NCI-H2171 (cell line): ENCODE data around the gene DCAF12.

Source experiments
- DNase-seq: peaks from one replicate; lab custom pipeline; 2025; lab: John Stamatoyannopoulos, UW

Gene DCAF12

DNA sequence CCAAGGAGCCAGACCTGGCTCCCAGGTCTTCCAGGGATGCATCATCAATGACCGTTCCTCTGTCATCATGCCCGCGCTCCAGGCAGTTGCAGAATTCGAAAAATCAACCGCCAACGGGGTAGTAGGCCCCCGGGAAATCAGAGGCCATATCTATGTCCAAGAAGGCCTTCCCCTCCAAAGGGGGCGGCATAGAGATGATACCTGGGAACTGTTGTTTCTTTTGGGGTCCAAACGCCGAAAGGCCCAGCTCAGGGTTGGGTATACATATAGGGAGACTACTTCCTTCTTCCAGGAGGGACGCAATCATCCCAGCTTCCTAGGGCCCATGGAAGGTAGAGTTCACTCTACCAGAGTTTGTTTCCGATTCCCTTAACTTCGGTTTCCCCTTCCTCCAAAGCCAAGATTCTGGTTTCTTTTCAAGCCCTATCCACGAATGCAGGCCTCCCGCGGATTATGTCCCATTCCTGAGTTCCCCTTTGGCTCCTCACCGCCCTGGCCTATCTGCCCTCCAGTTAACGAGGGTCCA lies 754 bp downstream of the DCAF12 start:
- no peak for DNase-seq

GRCh38 chr9:34124926-34125325 lies 1.6 kb downstream of the DCAF12 start:
- no peak for DNase-seq

- no peak for DNase-seq
Observed at GRCh38 chr9:34124099-34124498, 2.4 kb downstream of the DCAF12 start.

- no peak for DNase-seq
Observed at GRCh38 chr9:34123682-34124081, 2.8 kb downstream of the DCAF12 start.

GRCh38 chr9:34121996-34122395 lies 4.5 kb downstream of the DCAF12 start:
- DNase-seq, result no peak

DNA sequence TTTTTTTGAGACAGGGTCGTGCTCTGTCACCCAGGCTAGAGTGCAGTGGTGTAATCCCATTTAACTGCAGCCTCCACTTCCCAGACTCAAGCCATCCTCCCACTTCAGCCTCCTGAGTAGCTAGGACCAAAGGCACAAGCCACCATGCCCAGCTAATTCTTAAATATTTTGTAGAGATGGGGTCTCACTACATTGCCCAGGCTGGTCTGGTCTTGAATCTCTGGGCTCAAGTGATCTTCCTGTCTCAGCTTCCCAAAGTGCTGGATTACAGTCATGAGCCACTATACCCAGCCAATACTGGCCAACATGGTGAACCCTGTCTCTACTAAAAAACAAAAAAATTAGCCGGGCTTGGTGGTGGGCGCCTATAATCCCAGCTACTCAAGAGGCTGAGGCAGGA lies 6.8 kb downstream of the DCAF12 start:
- DNase-seq, result no peak

- DNase-seq, result no peak
Observed at GRCh38 chr9:34114436-34114835, 12.1 kb downstream of the DCAF12 start.

DNA sequence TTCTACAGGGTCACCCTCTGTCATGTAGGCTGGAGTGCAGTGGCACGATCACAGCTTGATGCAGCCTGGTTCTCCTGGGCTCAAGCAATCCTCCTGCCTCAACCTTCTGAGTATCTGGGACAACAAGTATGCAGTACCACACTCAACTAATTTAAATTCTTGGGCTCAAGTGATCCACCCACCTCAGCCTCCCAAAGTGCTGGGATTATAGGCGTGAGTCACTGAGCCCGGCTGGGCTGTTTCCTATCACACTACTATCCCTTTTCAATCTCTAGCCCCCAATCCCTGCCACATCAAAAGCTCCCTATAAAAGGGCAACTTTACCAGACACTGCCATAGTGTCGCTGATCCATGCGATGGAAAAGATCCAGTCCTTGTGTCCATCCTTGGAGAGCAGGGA lies 20.4 kb downstream of the DCAF12 start:
- DNase-seq, result no peak

GRCh38 chr9:34102796-34103195 lies 23.7 kb downstream of the DCAF12 start:
- DNase-seq, result no peak

GRCh38 chr9:34098307-34098706 lies 28.2 kb downstream of the DCAF12 start:
- no peak for DNase-seq

DNA sequence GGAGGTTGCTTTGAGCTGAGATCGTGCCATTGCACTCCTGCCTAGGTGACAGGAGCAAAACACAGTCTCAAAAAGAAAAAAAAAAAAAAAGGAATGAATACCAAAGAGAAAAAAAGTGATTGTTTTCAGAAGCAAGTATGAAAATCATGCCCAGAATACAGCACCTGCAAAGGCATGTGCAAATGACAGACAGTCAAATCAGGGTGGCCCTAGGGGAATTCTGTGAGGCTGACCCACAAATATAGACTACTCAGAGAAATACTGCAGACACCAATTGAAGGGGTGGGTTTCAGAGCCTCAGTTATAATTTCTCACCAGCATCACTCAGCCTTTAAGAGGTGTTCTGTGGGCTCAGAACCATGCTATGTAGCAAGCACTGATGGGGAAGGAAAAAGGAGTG lies 28.6 kb downstream of the DCAF12 start:
- DNase-seq, result no peak

DNA sequence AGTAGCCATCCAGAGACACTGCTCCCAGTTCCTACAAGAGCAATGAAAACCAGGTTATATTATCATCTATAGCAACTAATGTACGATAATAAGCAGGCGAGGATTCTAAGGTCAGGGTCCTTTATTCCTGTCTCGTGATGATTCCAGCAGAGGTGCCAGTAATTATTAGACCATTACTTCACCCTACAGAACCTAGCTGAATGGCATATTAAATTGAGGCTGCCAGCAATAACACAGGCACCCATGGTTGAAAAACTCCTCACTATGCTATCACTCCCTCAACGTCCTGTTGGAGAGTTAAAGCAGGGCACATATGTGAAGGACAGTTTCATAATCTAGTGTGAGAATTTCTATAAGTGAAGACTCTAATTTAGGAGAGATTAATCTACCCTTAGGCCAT lies 29.7 kb downstream of the DCAF12 start:
- DNase-seq, result no peak

DNA sequence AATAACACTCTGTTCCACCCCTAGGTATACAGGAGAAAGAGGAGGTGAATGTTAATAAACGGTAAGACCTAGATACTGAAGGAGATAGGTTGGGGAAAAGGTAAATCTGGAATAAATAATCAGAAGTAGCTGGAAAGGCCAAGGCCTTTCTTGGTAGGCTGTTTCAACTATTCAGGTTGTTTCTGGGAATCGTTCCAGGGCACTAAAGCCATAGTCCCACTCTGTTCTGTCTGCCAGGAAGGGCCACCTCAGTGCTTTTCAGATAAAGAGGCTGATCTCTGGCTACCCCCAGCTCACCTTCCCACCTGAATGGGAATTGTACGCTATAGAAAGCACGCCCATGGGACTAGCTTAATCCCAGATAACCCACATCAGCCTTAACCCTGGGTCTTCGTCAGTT lies 32.9 kb downstream of the DCAF12 start:
- no peak for DNase-seq

DNA sequence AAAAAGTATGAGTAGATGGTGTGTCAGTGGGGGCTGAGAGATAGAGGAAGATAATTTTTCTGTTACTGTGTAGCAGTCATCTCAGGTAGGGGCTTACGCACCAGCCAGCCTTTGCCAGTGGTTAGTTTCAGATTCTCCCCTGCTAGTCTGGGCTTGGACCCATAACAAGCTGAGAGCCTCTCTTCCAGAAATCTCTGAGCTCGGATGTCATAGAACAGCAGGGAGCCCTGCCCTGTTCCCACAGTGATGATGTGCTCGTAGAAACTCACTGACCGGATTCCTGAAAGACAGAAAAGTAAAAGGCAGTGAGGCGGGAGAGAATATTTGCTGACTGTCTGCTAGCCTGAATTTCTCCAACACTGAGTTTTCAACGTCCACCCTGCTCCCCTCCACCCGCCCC lies 37.2 kb downstream of the DCAF12 start:
- no peak for DNase-seq

GRCh38 chr9:34087370-34087769 lies 39.1 kb downstream of the DCAF12 start:
- DNase-seq, result no peak

GRCh38 chr9:34086864-34087263 lies 39.6 kb downstream of the DCAF12 start:
- no peak for DNase-seq

DNA sequence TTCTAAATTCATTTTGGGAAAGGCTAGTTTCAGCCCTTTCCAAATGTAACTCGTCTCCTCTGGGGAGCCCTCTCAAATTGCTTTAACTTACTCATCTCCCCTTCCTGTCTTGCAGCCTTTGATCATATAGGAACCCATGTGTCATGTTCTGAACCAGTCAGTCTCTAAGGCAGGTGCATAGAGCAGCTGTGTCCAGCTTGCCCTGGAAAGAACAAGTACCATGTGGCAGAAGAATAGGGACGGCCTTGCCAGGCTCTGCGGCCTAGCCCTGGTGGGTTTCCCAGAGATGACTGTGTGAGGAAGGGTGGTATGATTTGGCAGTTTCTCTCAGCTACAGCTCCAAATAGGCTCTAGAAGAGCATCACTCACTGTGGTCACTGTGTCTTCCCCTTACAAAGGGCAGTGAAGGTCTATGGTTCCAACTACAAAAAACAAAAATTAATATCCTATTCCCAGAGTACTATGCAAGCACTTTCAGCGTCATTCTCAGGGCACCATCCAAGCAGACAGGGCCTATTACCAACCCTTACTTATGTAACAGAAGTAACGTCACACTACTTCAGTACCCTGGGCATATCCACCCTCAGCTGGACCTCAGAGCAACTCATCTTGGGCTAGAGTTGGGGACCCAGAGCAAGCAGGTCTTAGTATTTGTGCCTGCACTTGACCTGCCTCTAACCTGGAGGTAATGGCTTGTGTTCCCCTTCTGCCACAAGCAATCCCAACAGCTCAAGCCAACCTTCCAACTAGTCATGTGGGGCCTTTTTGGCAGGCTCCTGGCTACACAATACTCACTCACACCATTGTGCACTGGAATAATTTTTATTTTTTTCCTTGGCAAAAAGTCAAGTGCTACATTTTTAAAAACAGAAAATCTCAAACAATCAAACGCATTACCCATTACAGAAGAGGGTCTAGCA lies 40.7 kb downstream of the DCAF12 start:
- no peak for DNase-seq

GRCh38 chr9:34084562-34084961 lies 41.9 kb downstream of the DCAF12 start:
- DNase-seq, result no peak

DNA sequence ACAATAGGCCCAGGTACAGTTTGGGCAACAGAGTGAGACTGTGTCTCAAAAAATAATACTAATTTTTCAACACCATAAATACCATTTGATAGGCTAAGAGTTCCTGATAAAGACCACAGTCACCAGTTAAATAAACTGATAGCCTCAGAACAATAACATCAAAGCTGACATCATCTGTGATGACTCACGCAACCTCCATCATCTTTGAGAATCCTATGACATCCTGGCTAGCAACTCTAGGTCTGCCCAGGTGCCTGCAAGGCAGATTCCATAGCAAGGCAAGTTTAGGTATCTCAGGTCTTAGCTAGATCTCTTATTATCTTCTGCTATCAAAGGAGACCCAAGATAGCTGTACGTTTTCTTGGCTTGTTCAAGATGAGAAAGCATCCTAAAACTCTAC lies 47.3 kb downstream of the DCAF12 start:
- DNase-seq, result no peak

- DNase-seq, result no peak
Observed at GRCh38 chr9:34072868-34073590, 53.5 kb downstream of the DCAF12 start.

DNA sequence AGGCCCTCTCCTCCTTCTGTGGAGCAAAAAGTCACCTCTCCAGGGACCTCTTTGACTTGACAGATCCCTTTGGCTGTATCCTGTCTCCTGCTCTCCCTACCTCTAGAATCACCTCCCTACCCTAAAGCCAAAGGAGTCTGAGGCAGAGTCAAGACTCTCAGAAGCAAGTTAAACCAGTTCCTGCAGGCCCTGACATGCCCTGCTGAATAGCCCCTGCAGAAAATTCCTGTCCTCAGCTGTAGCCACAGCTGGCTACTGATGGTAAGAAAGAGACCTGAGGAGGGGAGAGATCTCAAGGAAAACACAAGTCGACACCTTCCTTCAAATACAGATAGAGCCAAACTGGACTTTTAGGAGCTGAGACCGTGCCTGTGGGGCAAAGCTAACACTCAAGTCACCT lies 54.1 kb downstream of the DCAF12 start:
- DNase-seq, result no peak

DNA sequence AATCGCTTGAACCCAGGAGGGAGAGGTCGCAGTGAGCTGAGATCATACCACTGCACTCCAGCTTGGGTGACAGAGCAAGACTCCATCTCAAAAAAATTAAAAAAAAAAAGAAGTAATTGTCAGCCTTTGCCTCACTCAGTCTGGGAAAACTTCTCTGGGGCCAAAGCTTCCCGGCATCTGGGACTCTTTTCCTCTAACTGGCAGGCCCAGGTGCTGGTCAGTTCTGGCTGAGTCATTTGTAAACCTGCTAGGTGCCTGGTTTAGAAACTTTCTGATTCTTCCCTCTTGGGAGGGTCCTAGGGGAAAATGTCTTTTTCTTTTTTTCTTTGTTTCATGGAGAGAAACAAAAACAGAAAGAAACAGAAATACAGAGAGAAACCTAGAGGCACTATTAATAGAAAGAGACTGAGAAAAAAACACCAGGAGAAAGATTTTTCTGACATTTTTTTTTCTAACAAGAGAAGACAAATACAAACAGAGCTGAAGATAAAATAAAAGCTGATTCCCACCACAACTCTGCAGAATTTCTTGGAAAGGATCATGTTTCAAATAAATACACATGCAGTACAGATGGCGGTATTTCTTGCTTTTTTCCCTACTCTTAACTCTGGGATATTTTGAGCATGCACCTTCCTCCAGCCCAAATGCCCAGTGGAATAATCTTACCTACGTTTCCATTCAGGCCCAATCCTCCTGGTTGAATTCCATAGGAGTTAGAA lies 55.7 kb downstream of the DCAF12 start:
- no peak for DNase-seq

GRCh38 chr9:34069831-34070230 lies 56.7 kb downstream of the DCAF12 start:
- no peak for DNase-seq
